Measurements from ENCODE around the gene EIF5B.
"Not testable (repeated sequence)": the region's sequence is repeated elsewhere in the genome, so short reads cannot be mapped to it uniquely, and the experiment has no call there.

GRCh38 chr2:99345446-99345845 is 8.3 kb downstream of the EIF5B start:
- TF ChIP-seq CTCF (conservative IDR thresholded peaks at IDR 0.05; ENCODE audit: low read length); EZH2phosphoT487 (IDR thresholded peaks at IDR 0.05; ENCODE audit: borderline replicate concordance): not testable (repeated sequence)
